Hepatocyte (in vitro differentiated cells): ENCODE data around the gene NTNG2. TPM values are rescaled to one million over a fixed set of nuclear protein-coding genes. Genes with fewer than 3 reads are reported as not detected.

ENCODE experiments used
- DNase-seq: peaks from one replicate; pipeline ENCODE4 v3.0.0-alpha.2; 2016; ENCODE audit warnings: low spot score
- H2AFZ ChIP-seq: fragments of 200-600 bp; sonication (generic); 2 replicates; pipeline ENCODE4 v1.6.0; 2016; ENCODE audit warnings: antibody characterized with exemption, mild to moderate bottlenecking
- H3K27ac ChIP-seq: fragments of 200-600 bp; sonication (generic); 2 replicates; pipeline ENCODE4 v1.5.1; 2016; ENCODE audit warnings: mild to moderate bottlenecking
- H3K27me3 ChIP-seq: fragments of 200-600 bp; sonication (generic); 2 replicates; pipeline ENCODE4 v1.6.1; 2016
- H3K36me3 ChIP-seq: fragments of 200-600 bp; sonication (generic); replicated peaks from 2 replicates; pipeline ENCODE4 v1.5.1; 2016; ENCODE audit warnings: low read depth; ENCODE audit not compliant: insufficient read depth
- H3K4me1 ChIP-seq: fragments of 200-600 bp; sonication (generic); 2 replicates; pipeline ENCODE4 v1.5.1; 2016; ENCODE audit warnings: mild to moderate bottlenecking, moderate library complexity; ENCODE audit not compliant: insufficient read depth
- H3K4me2 ChIP-seq: fragments of 200-600 bp; sonication (generic); 2 replicates; pipeline ENCODE4 v1.6.0; 2016
- H3K4me3 ChIP-seq: fragments of 200-600 bp; sonication (generic); 2 replicates; pipeline ENCODE4 v1.5.1; 2016; ENCODE audit warnings: mild to moderate bottlenecking
- H3K79me2 ChIP-seq: fragments of 200-600 bp; sonication (generic); 2 replicates; pipeline ENCODE4 v1.6.0; 2017; ENCODE audit warnings: mild to moderate bottlenecking
- H3K9me2 ChIP-seq: fragments of 200-600 bp; sonication (generic); replicated peaks from 2 replicates; pipeline ENCODE4 v1.6.0; 2017; ENCODE audit warnings: mild to moderate bottlenecking; ENCODE audit not compliant: insufficient read depth
- H3K9me3 ChIP-seq: fragments of 200-600 bp; sonication (generic); 2 replicates; pipeline ENCODE4 v1.5.1; 2016; ENCODE audit warnings: low read depth, mild to moderate bottlenecking
- H4K20me1 ChIP-seq: fragments of 200-600 bp; sonication (generic); 2 replicates; pipeline ENCODE4 v1.6.0; 2016; ENCODE audit warnings: mild to moderate bottlenecking; ENCODE audit not compliant: insufficient read depth, poor library complexity, severe bottlenecking
- CTCF ChIP-seq: fragments of 200-600 bp; sonication (generic); IDR thresholded peaks from 2 replicates; pipeline ENCODE4 v1.5.1; 2016; ENCODE audit warnings: antibody characterized with exemption, mild to moderate bottlenecking; ENCODE audit not compliant: poor library complexity
- EZH2 ChIP-seq: fragments of 200-600 bp; sonication (generic); IDR thresholded peaks from 2 replicates; pipeline ENCODE4 v1.6.1; 2016; ENCODE audit warnings: antibody characterized with exemption, mild to moderate bottlenecking, borderline replicate concordance
- EZH2phosphoT487 ChIP-seq: fragments of 200-600 bp; sonication (generic); IDR thresholded peaks from one replicate; pipeline ENCODE4 v1.6.1; 2018; ENCODE audit warnings: antibody characterized with exemption, mild to moderate bottlenecking, low read depth, moderate library complexity; ENCODE audit not compliant: unreplicated experiment, severe bottlenecking
- WGBS: methylation state at CpG from one replicate; pipeline ENCODE4 v1.1.6; 2016; ENCODE audit warnings: low lambda C conversion rate; ENCODE audit errors: missing lambda C conversion rate; 5-methylcytosine and 5-hydroxymethylcytosine counted together
- polyA plus RNA-seq: library from polyadenylated mRNA; unstranded; fragments of >200 nt; fragmentation: Nextera tagmentation; extraction: Ambion mirVana; gene quantifications from 2 replicates; pipeline ENCODE4 v1.2.1, GENCODE V29; 2016
- total RNA-seq: library from RNA; depleted of rRNA; stranded (reverse); fragments of >200 nt; gene quantifications from 2 replicates; pipeline ENCODE4 v1.2.3, GENCODE V29; 2014

NTNG2 gene
- total and polyA plus RNA-seq, 2 experiments from 2014 or later, result 0.48 to 1.8 TPM

GRCh38 chr9:132117694-132118093 lies 44.2 kb upstream of the NTNG2 start:
- TF ChIP-seq CTCF, result no peak

GRCh38 chr9:132121021-132121420 lies 40.8 kb upstream of the NTNG2 start:
- no peaks in the 10 kb centered on the region for H3K4me1 ChIP-seq
- no peak for DNase-seq
- H2AFZ ChIP-seq, result no peak overlapping the region
- WGBS, result 91% methylated on average over 2 of the region's 2 CpGs
- H3K36me3 ChIP-seq, result no peaks in the 10 kb centered on the region
- H3K9me3 ChIP-seq, result no peaks in the 10 kb centered on the region
- no peak overlapping the region for H3K4me3 ChIP-seq
- TF ChIP-seq EZH2phosphoT487 (no peak), CTCF (no peak), EZH2 (no peak)
- H3K9me2 ChIP-seq, result no peaks in the 10 kb centered on the region
- no peak overlapping the region for H3K4me2 ChIP-seq
- H3K79me2 ChIP-seq, result no peaks in the 10 kb centered on the region
- H3K27ac ChIP-seq, result no peak overlapping the region
- peaks cover 51% of the 10 kb centered on the region for H3K27me3 ChIP-seq
- no peaks in the 10 kb centered on the region for H4K20me1 ChIP-seq

More at GRCh38 chr9:132117694-132118093, 44.2 kb upstream of the NTNG2 start:
- WGBS, result 83% methylated on average over 3 of the region's 3 CpGs
- Histone ChIP-seq H3K4me1 (no peaks in the 10 kb centered on the region), H2AFZ (no peak overlapping the region), H3K9me3 (no peaks in the 10 kb centered on the region), H3K36me3 (no peaks in the 10 kb centered on the region), H3K9me2 (no peaks in the 10 kb centered on the region), H3K79me2 (no peaks in the 10 kb centered on the region), H3K4me2 (no peak overlapping the region), H4K20me1 (no peaks in the 10 kb centered on the region), H3K4me3 (no peak overlapping the region), H3K27me3 (peaks cover 19% of the 10 kb centered on the region), H3K27ac (no peak overlapping the region)
- DNase-seq, result no peak

- Histone ChIP-seq H3K9me2 (no peaks in the 10 kb centered on the region), H3K4me2 (no peak overlapping the region), H3K9me3 (no peaks in the 10 kb centered on the region), H3K4me1 (no peaks in the 10 kb centered on the region), H3K27me3 (peaks cover 67% of the 10 kb centered on the region), H3K36me3 (no peaks in the 10 kb centered on the region), H3K79me2 (no peaks in the 10 kb centered on the region), H2AFZ (no peak overlapping the region), H3K4me3 (no peak overlapping the region), H4K20me1 (no peaks in the 10 kb centered on the region), H3K27ac (no peak overlapping the region)
- no peak for TF ChIP-seq EZH2
- no peak for DNase-seq
- 62% methylated on average over 6 of the region's 6 CpGs for WGBS
These were observed 37.1 kb upstream of the NTNG2 start for GRCh38 chr9:132124800-132125199.

GRCh38 chr9:132125361-132125760 lies 36.5 kb upstream of the NTNG2 start:
- 38% methylated on average over 7 of the region's 7 CpGs for WGBS

More at GRCh38 chr9:132125361-132125760, 36.5 kb upstream of the NTNG2 start:
- Histone ChIP-seq H3K9me2 (no peaks in the 10 kb centered on the region), H3K27me3 (peaks cover 61% of the 10 kb centered on the region), H3K4me2 (no peak overlapping the region), H3K27ac (no peak overlapping the region), H3K36me3 (no peaks in the 10 kb centered on the region), H3K4me1 (no peaks in the 10 kb centered on the region), H3K9me3 (no peaks in the 10 kb centered on the region), H2AFZ (no peak overlapping the region), H3K79me2 (no peaks in the 10 kb centered on the region), H3K4me3 (no peak overlapping the region), H4K20me1 (no peaks in the 10 kb centered on the region)
- TF ChIP-seq EZH2 (no peak), EZH2phosphoT487 (no peak), CTCF (no peak)
- no peak for DNase-seq
